ENCODE data around the gene CAPN9.

- TF ChIP-seq CTCF (IDR thresholded peaks at IDR 0.05) (no peak), EZH2phosphoT487 (IDR thresholded peaks at IDR 0.05) (no peak), EZH2 (IDR thresholded peaks at IDR 0.05) (no peak)
Measured at GRCh38 chr1:230826166-230826875, 79.1 kb downstream of the CAPN9 start.

All from neural progenitor cell (in vitro differentiated cells).